Measurements from ENCODE around the gene IQCK.
"Not testable (repeated sequence)": the region's sequence is repeated elsewhere in the genome, so short reads cannot be mapped to it uniquely, and the experiment has no call there.

IQCK gene

DNA sequence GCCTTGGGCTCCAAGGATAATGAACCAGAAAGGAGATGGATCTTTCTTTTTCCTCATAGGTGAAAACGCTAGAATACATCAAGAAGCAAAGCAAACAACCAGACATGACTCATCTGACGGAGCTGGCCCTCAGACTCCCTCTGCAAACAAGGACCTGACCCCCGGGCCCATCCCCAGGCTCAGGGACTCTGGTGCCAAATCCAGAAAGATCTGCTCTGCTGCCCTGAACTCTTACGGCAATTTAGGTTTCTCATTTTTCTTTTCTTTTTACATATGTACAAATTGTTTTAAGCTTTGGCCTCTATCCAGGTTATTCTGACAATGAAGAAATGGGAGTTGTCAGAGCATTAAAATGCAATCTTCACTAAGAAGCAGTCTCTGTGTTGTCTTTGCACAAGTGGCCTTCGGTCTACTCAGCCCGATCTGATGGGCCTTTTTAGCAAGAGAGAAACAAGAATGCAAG lies 17.7 kb upstream of the IQCK start:
- no peak for DNase-seq

GRCh38 chr16:19701091-19701490 lies 17.0 kb upstream of the IQCK start:
- no peak for DNase-seq

DNA sequence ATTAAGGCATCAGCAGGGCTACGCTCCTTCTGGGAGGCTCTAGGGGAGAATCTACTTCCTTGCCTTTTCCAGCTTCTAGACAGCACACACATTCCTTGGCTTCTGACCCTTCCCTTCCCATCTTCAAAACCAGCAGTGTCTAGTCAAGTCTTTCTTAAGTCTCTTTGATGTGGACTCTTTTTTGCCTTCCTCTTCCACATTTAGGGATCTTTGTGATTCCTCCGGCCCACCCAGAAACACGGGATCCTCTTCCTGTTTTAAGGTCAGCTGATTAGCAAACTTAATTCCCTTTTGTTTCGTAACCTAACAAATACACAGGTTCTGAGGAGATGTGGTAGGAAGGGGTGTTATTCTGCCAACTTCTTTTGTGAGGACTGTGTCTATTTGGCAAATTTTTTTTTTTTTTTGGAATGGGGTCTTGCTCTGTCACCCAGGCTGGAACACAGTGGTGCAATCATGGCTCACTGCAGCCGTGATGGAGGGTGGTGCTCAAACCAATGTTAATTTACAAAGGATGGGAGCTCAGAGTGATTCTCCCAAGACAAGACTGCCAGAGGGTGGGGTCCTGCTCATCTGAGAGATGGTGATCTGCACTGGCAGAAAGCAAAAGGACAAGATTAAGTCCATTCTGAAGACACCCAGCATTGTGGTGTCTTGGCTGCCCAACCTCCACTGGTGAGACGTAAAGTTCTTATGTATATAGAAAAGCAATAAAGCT lies 14.7 kb upstream of the IQCK start:
- no peak for DNase-seq

- peak; percentile 45 for DNase-seq
Measured at GRCh38 chr16:19704321-19705145, 13.5 kb upstream of the IQCK start.

DNA sequence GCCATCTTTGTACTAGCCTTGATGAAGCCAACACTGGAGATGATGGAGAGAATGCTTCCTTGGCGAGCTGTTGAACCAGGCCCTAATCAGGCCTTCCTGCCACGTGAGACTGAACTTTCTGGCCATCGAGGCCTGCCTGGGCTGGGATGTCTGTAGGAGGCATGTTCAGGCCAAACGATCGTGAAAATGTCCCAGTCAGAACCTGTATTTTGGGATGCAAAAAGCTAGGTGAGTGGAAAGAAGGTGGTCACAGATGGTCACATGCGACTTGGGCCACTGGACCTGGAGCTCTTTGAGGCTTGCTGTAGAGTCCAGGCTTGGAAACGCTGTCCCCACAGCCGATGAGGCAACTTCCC lies 12.9 kb upstream of the IQCK start:
- DNase-seq = no peak

DNA sequence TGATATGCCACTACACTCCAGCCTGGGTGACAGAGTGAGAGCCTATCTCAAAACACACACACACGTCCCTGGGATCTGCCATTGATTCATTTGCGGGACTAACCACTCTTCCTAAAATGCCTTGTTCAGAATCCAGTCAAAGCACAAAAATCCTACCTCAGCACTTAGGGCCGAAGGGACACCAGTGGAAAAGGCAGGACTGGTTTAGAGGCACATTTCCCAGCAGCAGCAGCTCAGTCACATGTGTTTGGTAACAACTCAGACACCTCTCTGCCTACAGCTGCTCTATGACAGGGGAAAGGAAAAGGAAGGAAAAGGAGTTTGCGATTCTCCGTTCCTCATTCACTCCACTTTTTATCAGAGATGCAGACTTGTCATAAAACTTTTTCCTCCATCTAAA lies 12.2 kb upstream of the IQCK start:
- no peak for DNase-seq

- DNase-seq = no peak
Measured at GRCh38 chr16:19706846-19707245, 11.2 kb upstream of the IQCK start.

DNA sequence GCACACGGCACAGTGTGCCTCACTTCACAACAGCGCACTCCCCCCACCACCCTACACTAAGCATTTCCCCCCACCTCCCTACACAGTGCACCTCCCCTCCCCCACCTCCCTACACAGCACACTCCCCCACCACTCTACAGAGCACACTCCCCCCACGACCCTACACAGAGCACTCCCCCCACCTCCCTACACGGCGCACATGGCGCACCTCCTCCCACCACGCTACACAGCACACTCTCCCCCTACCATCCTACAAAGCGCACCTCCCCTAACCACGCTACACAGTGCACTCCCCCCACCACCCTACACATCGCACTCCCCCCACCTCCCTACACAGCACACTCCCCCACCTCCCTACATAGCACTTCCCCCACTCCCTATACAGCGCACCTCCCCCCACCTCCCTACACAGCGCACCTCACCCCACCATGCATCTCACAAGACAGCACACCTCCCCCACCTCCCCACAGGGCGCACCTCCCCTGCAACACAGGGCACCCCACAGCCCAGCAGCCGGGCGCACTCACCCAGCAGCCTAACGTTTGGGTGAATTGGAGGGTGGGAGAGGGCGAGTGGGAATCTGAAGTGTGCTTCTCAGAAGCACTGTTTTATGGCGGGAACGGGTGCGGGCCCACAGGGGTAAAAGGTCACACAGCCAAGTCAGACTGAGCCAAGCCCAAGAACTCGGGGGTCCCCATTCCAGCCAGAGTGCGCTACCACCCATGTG lies 10.3 kb upstream of the IQCK start:
- DNase-seq = no peak

GRCh38 chr16:19708296-19709205 lies 9.5 kb upstream of the IQCK start:
- no peak for DNase-seq

DNA sequence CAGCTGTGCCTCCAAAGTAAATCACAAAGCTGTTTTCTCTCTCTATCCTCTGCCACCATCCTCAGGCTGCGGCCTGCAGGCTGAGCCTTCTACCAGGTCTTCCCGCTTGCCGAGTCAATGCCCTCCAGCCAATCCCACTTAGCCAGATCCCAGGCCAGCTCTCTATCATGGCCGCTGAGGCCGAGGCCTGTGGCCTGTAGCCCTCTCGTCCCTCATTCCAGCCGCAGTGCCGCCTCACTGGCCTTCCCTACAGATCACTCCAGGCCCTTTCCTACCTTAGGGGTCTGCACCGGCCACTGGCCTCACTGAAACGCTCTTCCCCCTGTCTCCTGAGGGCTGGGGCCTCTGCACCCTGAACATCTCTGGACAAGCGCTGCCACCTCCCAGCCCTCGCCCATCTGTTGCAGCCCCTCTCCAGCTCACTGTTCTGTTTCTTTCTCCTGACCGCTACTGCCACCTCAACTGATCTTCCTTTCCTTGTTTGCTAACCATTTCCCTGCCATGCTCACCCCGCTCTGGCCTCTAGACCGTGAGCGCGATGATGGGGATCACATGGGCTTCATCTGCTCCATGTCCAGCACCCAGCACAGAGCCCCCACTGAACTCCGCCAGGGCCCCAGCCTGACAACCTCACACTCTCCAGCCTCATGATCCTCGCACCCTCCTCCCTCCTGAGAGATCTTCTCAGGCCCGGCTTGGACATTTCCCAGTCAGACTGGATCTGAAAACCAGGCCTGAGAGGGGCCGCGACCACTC lies 8.5 kb upstream of the IQCK start:
- DNase-seq = no peak

DNA sequence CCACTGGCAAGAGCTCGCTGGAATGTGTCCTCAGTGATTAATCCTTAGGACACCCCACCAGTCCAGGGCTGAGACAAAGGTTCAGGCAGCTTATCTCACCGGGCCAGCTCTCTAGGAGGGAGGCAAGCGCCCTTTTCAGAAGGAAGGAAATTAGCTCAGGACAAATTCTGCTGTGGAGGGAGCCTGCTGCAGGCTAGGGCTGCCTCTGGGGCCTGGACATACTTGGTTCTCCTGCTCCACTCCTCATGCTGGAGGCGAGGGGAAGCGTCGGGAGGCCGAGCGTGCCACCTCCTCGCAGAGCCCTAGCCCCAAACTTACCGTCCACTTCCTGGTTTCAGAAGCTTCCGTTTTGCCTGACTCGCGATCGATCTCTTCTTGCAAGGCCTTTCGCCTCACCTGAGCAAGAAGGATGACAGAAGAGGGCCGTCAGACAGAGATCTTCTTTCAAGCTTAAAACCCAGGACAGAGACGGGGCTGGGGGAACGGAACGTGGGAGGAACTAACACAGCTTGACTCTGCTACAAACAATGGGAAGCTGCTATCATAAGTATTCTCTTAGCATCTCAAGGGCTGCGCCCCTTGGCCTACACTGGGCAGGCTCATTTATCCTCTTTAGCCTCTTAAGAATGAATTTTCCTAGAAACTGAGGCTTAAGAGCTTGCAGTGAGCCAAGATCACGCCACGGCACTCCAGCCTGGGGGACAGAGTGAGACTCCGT lies 7.7 kb upstream of the IQCK start:
- no peak for DNase-seq

DNA sequence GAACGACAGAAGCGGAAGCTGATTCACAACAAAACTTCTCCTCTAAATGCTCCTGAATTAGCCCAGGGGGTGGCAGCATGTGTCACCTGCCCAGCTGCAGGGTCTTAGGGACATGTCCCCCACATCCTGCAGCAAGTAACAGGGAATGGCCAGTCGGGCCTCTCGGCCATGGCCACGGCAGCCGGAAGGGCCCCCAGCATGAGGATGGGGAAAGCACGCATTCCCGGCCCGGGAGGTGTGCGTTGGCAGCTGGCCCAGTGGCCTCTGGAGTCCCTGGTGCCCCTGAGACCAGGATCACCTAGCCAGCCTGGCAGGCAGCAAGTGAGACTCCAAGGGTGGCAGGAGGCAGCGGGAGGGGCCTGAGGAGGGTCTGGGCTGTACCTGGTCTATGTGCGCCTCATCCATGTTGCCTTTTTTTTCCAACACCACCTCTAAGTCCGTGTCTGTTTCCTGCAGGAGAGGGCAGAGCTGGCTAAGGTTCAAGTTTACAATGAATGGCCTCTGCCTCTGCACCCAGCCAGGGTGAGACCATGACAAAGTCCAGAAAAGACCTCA lies 7.0 kb upstream of the IQCK start:
- DNase-seq = no peak

DNA sequence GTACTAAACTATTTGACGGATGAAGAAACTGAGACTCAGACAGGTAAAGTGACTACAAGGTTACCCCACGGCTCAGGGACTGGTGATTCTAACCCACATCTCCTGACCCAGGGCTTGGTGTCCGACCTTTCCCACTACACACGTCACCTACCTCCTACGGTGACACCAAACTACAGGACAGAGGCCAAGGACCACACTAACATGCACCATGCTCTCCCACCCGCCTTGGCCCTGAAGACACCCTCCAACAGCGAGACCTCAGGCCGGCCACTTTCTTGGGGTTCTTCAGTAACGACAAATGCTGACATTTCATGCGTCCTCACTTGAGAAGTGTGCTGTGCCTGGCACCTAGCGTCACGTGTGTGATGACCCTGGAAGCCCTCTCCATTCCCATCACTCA lies 6.4 kb upstream of the IQCK start:
- DNase-seq = no peak

DNA sequence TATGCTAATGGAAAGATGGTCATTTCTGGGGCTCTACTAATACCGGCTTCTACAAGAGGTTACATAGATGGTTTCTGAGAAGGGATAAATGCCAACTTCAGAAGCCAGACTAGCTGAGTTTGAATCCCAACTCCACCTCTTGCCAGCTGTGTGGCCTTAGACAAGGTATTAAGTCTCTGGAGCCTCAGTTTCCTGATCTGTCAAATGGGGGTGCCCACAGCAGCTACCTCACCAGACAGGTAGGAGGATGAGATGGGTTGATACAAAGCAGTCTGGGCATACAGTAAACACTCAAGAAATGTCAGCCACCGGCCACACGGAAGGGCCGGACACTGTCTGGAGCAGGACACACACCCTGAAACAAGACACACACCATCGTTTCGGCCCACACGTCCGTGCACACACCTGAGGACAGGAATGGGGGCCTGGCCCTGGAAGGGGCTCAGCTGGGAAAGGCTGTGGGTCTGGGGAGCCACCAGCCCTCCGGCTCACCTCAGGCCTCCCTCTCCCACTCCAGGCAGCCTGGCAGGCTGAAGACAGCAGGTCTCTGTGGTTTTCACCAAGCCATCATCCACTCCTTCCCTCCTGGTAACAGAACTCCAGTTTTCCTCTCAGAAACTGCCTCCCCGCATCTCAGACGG lies 5.5 kb upstream of the IQCK start:
- DNase-seq = no peak

- no peak for DNase-seq
Measured at GRCh38 chr16:19713697-19714096, 4.4 kb upstream of the IQCK start.

- DNase-seq = no peak
Measured at GRCh38 chr16:19715566-19715965, 2.5 kb upstream of the IQCK start.

- no peak for DNase-seq
Measured at GRCh38 chr16:19716183-19716582, 1.9 kb upstream of the IQCK start.

GRCh38 chr16:19716728-19717127 lies 1.3 kb upstream of the IQCK start:
- DNase-seq = not testable (repeated sequence)

- DNase-seq = no peak
Measured at GRCh38 chr16:19717314-19717713, 757 bp upstream of the IQCK start.

DNA sequence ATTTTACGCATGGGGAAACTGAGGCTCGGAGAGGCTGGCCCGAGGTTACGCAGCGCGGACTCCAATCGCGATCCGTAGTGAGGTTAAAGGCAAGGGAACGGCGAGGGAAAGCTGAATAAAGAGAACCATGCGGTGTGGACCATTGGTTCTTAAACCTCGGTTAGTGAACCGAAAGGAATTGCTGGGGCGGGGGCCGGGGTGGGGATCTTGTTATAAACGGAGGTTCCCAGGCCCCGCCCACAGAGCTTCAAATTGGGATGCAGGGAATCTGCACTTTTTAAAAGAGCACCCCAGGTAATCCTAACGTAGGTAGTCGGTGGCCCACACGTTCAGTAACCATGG lies 524 bp downstream of the IQCK start:
- DNase-seq = no peak
